HG02885 (cell line): ENCODE measurements around the gene RFX5.
"Not testable (repeated sequence)": the region's sequence is repeated elsewhere in the genome, so short reads cannot be mapped to it uniquely, and the experiment has no call there.

Source experiments
- ATAC-seq: cut with Tn5 transposase; IDR thresholded peaks from one replicate; pipeline ENCODE4 v1.9.1; 2021; ENCODE audit warnings: mild to moderate bottlenecking; ENCODE audit not compliant: unreplicated experiment, poor library complexity

The RFX5 gene

GRCh38 chr1:151362308-151363155 lies 15.5 kb upstream of the RFX5 start:
- ATAC-seq = no peak

- ATAC-seq = no peak
These were observed 14.8 kb upstream of the RFX5 start for GRCh38 chr1:151361883-151362282.

- no peak for ATAC-seq
These were observed 9.6 kb upstream of the RFX5 start for GRCh38 chr1:151356696-151357095.

GRCh38 chr1:151352021-151352718 lies 5.1 kb upstream of the RFX5 start:
- ATAC-seq = no peak

- ATAC-seq = not testable (repeated sequence)
These were observed 3.3 kb upstream of the RFX5 start for GRCh38 chr1:151350323-151350722.

- ATAC-seq = no peak
These were observed 633 bp upstream of the RFX5 start for GRCh38 chr1:151347523-151348246.

- ATAC-seq = no peak
These were observed 827 bp downstream of the RFX5 start for GRCh38 chr1:151346082-151346768.

- ATAC-seq = no peak
These were observed 2.8 kb downstream of the RFX5 start for GRCh38 chr1:151344291-151344690.

GRCh38 chr1:151343587-151343986 lies 3.5 kb downstream of the RFX5 start:
- no peak for ATAC-seq

GRCh38 chr1:151342569-151342968 lies 4.5 kb downstream of the RFX5 start:
- ATAC-seq = no peak

GRCh38 chr1:151342021-151342420 lies 5.0 kb downstream of the RFX5 start:
- no peak for ATAC-seq

GRCh38 chr1:151340870-151341754 lies 5.9 kb downstream of the RFX5 start:
- ATAC-seq = no peak

GRCh38 chr1:151336556-151336955 lies 10.5 kb downstream of the RFX5 start:
- no peak for ATAC-seq

GRCh38 chr1:151334822-151335221 lies 12.2 kb downstream of the RFX5 start:
- no peak for ATAC-seq

- peak; percentile 19 for ATAC-seq
These were observed 19.0 kb downstream of the RFX5 start for GRCh38 chr1:151327903-151328674.

- ATAC-seq = peak; percentile 83
These were observed 19.7 kb downstream of the RFX5 start, which contains the start of gene PI4KB for GRCh38 chr1:151327223-151327902. Gene PI4KB, minus strand, starts transcription at chr1:151327416. Its CDS starts 10,935 bp downstream, at chr1:151316481.

- ATAC-seq = peak; percentile 63
These were observed 20.3 kb downstream of the RFX5 start for GRCh38 chr1:151326619-151327222.
